ENCODE data around the gene UGT2A2. TPM values are rescaled to one million over a fixed set of nuclear protein-coding genes. Genes with fewer than 3 reads are reported as not detected.
"Not testable (repeated sequence)": the region's sequence is repeated elsewhere in the genome, so short reads cannot be mapped to it uniquely, and the experiment has no call there.

Gene UGT2A2
- total RNA-seq: not detected

- H3K4me3 Mint-ChIP-seq: no peak within 1 kb of the TSS
- ATAC-seq (no peak), DNase-seq (no peak)
- no peak within 1 kb of the TSS for H3K27ac Mint-ChIP-seq
- POLR2A ChIA-PET: no interaction called here
- no peaks in the 10 kb centered on the region for H3K9me3 Mint-ChIP-seq (ENCODE audit: insufficient read depth)
- no peaks in the 10 kb centered on the region for H3K4me1 Mint-ChIP-seq (ENCODE audit: low read depth)
- no peaks in the 10 kb centered on the region for H3K36me3 Mint-ChIP-seq (ENCODE audit: low read depth)
- H3K27me3 Mint-ChIP-seq (ENCODE audit: low read depth): no peaks in the 10 kb centered on the region
- CTCF ChIA-PET: no interaction called here
Observed at GRCh38 chr4:69639542-69639941, at the start of gene UGT2A2. Gene UGT2A2 (minus strand): TSS chr4:69639642. CDS start chr4:69639640, 2 bp downstream.

- Mint-ChIP-seq H3K27ac (no peak overlapping the region), H3K4me3 (no peak overlapping the region), H3K27me3 (ENCODE audit: low read depth) (peaks cover 2% of the 10 kb centered on the region), H3K9me3 (ENCODE audit: insufficient read depth) (no peaks in the 10 kb centered on the region), H3K4me1 (ENCODE audit: low read depth) (no peaks in the 10 kb centered on the region), H3K36me3 (ENCODE audit: low read depth) (no peaks in the 10 kb centered on the region)
- ATAC-seq: no peak
- no peak for DNase-seq
- ChIA-PET POLR2A (no interaction called here), CTCF (interaction anchor here (0.8 to 1.7 kb wide), 2 partner anchors 138 to 196 kb away, joined by 4 to 6 read pairs; no protein-coding TSS in a partner anchor)
Observed at GRCh38 chr4:69684804-69685203, 45.4 kb upstream of the UGT2A2 start.

DNA sequence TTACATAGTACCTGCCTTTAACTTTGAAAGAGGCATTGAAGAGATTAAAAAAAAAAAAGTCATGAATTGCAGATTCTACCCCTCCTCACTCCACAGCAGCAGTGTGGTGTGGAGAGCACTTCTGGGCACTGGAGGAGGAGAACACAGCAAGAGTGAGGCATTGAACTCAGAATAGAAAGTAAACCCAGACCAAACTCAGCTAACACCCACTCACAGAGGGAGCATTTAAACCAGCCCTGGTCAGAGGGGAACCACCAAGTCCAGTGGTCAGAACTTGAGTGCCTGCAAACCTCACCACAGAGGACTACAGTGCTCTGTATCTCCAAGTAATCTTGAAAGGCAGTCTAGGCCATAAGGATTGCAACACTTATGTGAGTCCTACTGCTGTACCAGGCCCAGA, 29.2 kb upstream of the UGT2A2 start:
- POLR2A ChIA-PET: no interaction called here
- H3K27ac Mint-ChIP-seq: no peak overlapping the region
- H3K27me3 Mint-ChIP-seq (ENCODE audit: low read depth): no peaks in the 10 kb centered on the region
- no peaks in the 10 kb centered on the region for H3K36me3 Mint-ChIP-seq (ENCODE audit: low read depth)
- CTCF ChIA-PET: no interaction called here
- H3K4me1 Mint-ChIP-seq (ENCODE audit: low read depth): no peaks in the 10 kb centered on the region
- ATAC-seq: no peak
- DNase-seq: no peak
- H3K4me3 Mint-ChIP-seq: no peak overlapping the region
- no peaks in the 10 kb centered on the region for H3K9me3 Mint-ChIP-seq (ENCODE audit: insufficient read depth)

GRCh38 chr4:69664009-69664408, 24.6 kb upstream of the UGT2A2 start:
- not testable (repeated sequence) for H3K36me3 Mint-ChIP-seq (ENCODE audit: low read depth); H3K27me3 Mint-ChIP-seq (ENCODE audit: low read depth); H3K9me3 Mint-ChIP-seq (ENCODE audit: insufficient read depth)

DNA sequence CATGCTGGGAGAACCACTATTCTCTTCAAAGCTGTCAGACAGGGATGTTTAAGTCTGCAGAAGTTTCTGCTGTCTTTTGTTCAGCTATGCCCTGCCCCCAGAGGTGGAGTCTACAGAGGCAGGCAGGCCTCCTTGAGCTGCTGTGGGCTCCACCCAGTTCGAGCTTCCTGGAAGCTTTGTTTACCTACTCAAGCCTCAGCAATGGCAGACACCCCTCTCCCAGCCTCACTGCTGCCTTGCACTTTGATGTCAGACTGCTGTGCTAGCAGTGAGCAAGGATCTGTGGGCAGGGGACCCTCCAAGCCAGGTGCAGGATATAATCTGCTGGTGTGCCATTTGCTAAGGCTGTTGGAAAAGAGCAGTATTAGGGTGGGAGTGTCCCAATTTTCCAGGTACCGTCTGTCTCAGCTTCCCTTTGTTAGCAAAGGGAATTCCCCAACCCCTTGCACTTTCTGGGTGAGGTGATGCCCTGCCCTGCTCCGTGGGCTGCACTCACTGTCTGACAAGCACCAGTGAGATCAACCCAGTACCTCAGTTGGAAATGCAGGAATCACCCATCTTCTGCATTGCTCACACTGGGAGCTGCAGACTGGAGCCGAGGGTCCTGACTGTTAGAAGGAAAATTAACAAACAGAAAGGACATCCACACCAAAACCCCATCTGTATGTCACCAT, 21.8 kb upstream of the UGT2A2 start:
- H3K27ac Mint-ChIP-seq; H3K4me3 Mint-ChIP-seq; CTCF ChIA-PET; H3K4me1 Mint-ChIP-seq (ENCODE audit: low read depth); H3K36me3 Mint-ChIP-seq (ENCODE audit: low read depth); H3K9me3 Mint-ChIP-seq (ENCODE audit: insufficient read depth); H3K27me3 Mint-ChIP-seq (ENCODE audit: low read depth); POLR2A ChIA-PET; ATAC-seq; DNase-seq: not testable (repeated sequence)

More at GRCh38 chr4:69664009-69664408, 24.6 kb upstream of the UGT2A2 start:
- H3K4me3 Mint-ChIP-seq; DNase-seq; POLR2A ChIA-PET; H3K4me1 Mint-ChIP-seq (ENCODE audit: low read depth); ATAC-seq; H3K27ac Mint-ChIP-seq; CTCF ChIA-PET: not testable (repeated sequence)

DNA sequence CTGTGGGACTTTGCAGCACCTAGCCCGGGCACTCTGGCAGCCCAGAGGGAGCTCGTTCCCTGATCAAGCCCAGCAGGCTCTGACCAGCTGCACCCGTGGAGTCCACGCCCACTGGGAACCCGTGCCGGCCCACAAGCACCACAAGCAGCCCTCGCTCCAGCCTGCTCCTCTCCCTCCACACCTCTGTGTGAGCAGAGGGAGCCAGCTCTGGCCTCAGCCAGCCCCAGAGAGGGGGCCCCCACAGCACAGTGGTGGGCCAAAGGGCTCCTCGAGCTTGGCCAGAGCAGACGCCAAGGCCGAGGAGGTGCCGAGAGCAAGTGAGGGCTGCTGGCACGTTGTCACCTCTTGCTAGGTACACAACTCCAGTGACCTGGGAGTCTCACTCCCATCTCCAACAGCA, 18.7 kb upstream of the UGT2A2 start:
- H3K9me3 Mint-ChIP-seq (ENCODE audit: insufficient read depth): peaks cover 3% of the 10 kb centered on the region
- H3K27ac Mint-ChIP-seq: no peak overlapping the region
- POLR2A ChIA-PET: no interaction called here
- no peaks in the 10 kb centered on the region for H3K36me3 Mint-ChIP-seq (ENCODE audit: low read depth)
- no peaks in the 10 kb centered on the region for H3K27me3 Mint-ChIP-seq (ENCODE audit: low read depth)
- DNase-seq (no peak), ATAC-seq (no peak)
- CTCF ChIA-PET: no interaction called here
- H3K4me3 Mint-ChIP-seq: no peak overlapping the region
- no peaks in the 10 kb centered on the region for H3K4me1 Mint-ChIP-seq (ENCODE audit: low read depth)

DNA sequence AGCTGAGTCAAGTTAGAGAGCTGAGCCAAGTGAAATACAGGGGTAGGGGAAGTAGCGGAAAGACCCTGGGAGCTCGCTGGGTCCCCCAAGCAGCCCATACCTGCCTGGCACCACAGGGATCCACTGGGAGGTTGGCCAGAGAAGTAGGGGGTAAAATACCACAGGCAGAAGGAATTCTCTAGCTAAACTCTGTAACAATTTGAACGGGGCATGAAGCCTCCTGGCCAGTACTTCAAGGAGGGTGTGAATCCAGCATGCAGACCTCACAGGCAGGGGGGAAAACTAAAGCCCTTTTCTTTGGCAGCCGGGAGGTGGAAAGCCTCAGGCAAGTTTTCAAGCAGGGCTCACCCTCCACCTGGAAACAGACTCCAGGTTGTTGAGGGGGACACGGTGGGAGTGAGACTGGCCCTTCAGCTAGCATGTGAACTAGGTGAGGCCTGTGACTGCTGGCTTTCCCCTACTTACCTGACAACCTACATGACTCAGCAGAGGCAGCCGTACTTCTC, 17.3 kb upstream of the UGT2A2 start:
- ChIA-PET CTCF (no interaction called here), POLR2A (no interaction called here)
- DNase-seq (no peak), ATAC-seq (no peak)
- H3K4me3 Mint-ChIP-seq: no peak overlapping the region
- no peaks in the 10 kb centered on the region for H3K36me3 Mint-ChIP-seq (ENCODE audit: low read depth)
- no peaks in the 10 kb centered on the region for H3K9me3 Mint-ChIP-seq (ENCODE audit: insufficient read depth)
- H3K4me1 Mint-ChIP-seq (ENCODE audit: low read depth): no peaks in the 10 kb centered on the region
- H3K27me3 Mint-ChIP-seq (ENCODE audit: low read depth): no peaks in the 10 kb centered on the region
- H3K27ac Mint-ChIP-seq: no peak overlapping the region

DNA sequence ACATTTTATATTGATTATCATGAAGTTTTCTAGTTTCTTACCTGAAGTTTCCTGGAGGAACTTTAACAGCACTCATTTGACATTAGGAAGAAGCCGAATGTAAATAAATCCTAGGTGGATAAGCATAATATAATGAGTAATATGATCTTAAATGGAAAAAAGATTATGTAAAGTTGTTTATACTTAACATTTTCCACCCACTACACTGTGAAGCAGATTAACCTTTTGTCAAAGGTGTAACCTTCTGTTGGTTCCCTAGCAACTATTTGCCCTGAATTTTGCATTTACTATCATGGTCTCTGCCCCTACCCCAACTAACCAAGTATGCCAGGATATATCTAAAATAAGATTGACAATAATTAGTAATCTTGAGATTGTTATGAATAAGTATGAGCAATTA, 13.7 kb upstream of the UGT2A2 start, which contains the start of gene UGT2A1:
TSS of gene UGT2A1 (minus strand) at position 101 of the 400 bp plus-strand sequence. CDS start 5,603 bp downstream, outside the sequence.
- ATAC-seq: no peak
- H3K4me1 Mint-ChIP-seq (ENCODE audit: low read depth): no peaks in the 10 kb centered on the region
- no peaks in the 10 kb centered on the region for H3K9me3 Mint-ChIP-seq (ENCODE audit: insufficient read depth)
- no peak for DNase-seq
- H3K27ac Mint-ChIP-seq: no peak within 1 kb of the TSS
- ChIA-PET POLR2A (no interaction called here), CTCF (no interaction called here)
- H3K27me3 Mint-ChIP-seq (ENCODE audit: low read depth): no peaks in the 10 kb centered on the region
- no peaks in the 10 kb centered on the region for H3K36me3 Mint-ChIP-seq (ENCODE audit: low read depth)
- H3K4me3 Mint-ChIP-seq: no peak within 1 kb of the TSS

DNA sequence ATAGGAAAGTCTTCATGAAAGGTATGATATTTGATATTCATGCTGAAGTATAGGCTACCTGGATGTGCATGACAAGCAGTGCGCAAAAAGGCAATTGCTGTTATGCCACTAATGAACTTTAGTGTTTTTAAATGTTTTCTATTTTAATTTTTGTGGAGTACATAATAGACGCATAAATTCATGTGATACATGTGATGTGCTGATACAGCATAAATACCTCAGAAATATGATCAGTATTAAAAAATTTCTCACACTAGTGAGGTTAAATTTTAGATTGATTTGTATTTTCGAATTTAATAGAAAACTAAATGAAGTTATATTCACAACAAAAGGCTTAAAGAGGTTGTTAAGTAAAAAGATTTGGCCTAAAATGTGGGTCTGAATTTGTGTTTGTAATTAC, 11.4 kb upstream of the UGT2A2 start:
- no peaks in the 10 kb centered on the region for H3K36me3 Mint-ChIP-seq (ENCODE audit: low read depth)

DNA sequence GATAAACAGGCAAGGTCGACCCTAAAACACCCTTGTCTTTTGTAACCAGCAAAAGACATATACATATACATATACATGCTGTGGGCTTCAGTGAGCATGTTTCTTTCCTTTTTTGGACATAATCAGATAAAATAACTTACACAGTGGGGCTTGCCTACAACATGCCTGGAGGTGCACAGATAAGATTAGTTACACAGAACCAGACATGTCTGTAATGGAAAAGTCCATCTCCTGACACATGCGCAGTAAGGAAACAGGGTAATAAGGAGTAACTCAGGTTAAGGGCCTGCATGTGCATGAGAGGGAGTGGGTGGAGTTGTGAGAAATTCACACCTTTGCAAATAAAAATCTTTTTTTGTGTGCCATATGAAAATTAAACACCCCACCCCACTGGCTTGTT, 10.2 kb upstream of the UGT2A2 start:
- POLR2A ChIA-PET: no interaction called here
- H3K4me3 Mint-ChIP-seq: no peak overlapping the region
- ATAC-seq (no peak), DNase-seq (no peak)
- H3K4me1 Mint-ChIP-seq (ENCODE audit: low read depth): no peaks in the 10 kb centered on the region
- CTCF ChIA-PET: no interaction called here
- H3K36me3 Mint-ChIP-seq (ENCODE audit: low read depth): no peaks in the 10 kb centered on the region
- H3K27ac Mint-ChIP-seq: no peak overlapping the region
- no peaks in the 10 kb centered on the region for H3K27me3 Mint-ChIP-seq (ENCODE audit: low read depth)
- H3K9me3 Mint-ChIP-seq (ENCODE audit: insufficient read depth): no peaks in the 10 kb centered on the region

More for the DNA sequence above, 11.4 kb upstream of the UGT2A2 start:
- DNase-seq (no peak), ATAC-seq (no peak)
- H3K27me3 Mint-ChIP-seq (ENCODE audit: low read depth): no peaks in the 10 kb centered on the region
- ChIA-PET CTCF (no interaction called here), POLR2A (no interaction called here)
- no peak overlapping the region for H3K4me3 Mint-ChIP-seq
- H3K4me1 Mint-ChIP-seq (ENCODE audit: low read depth): no peaks in the 10 kb centered on the region
- H3K9me3 Mint-ChIP-seq (ENCODE audit: insufficient read depth): no peaks in the 10 kb centered on the region
- H3K27ac Mint-ChIP-seq: no peak overlapping the region

DNA sequence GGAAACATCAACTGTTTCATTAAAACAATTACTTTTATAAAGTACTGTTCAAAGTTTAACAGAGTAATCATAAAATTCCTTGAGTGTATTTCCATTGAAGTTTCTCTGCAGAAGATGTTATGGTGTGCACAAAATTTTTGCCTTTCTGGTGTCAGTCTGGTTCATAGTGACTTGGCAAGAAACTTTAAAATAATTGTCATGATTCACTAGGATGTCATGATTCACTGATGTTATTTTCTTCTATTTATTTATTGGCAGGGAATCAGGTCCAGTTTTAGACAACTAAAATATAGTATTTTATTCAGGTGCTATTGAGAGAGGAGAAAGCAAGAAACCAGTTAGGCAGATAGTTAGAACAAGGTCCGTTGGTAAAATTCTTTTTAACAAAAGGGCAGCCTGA, 9.8 kb upstream of the UGT2A2 start:
- CTCF ChIA-PET: no interaction called here
- no peak overlapping the region for H3K4me3 Mint-ChIP-seq
- H3K4me1 Mint-ChIP-seq (ENCODE audit: low read depth): no peaks in the 10 kb centered on the region
- no peak for DNase-seq
- no peak for ATAC-seq
- no peaks in the 10 kb centered on the region for H3K36me3 Mint-ChIP-seq (ENCODE audit: low read depth)
- H3K27ac Mint-ChIP-seq: no peak overlapping the region
- H3K9me3 Mint-ChIP-seq (ENCODE audit: insufficient read depth): no peaks in the 10 kb centered on the region
- POLR2A ChIA-PET: no interaction called here
- no peaks in the 10 kb centered on the region for H3K27me3 Mint-ChIP-seq (ENCODE audit: low read depth)

- DNase-seq (no peak), ATAC-seq (no peak)
- POLR2A ChIA-PET: no interaction called here
- H3K36me3 Mint-ChIP-seq (ENCODE audit: low read depth): no peaks in the 10 kb centered on the region
- H3K4me3 Mint-ChIP-seq: no peak overlapping the region
- no peaks in the 10 kb centered on the region for H3K4me1 Mint-ChIP-seq (ENCODE audit: low read depth)
- no peak overlapping the region for H3K27ac Mint-ChIP-seq
- CTCF ChIA-PET: no interaction called here
- H3K27me3 Mint-ChIP-seq (ENCODE audit: low read depth): no peaks in the 10 kb centered on the region
- no peaks in the 10 kb centered on the region for H3K9me3 Mint-ChIP-seq (ENCODE audit: insufficient read depth)
Observed at GRCh38 chr4:69642961-69643360, 3.5 kb upstream of the UGT2A2 start.

DNA sequence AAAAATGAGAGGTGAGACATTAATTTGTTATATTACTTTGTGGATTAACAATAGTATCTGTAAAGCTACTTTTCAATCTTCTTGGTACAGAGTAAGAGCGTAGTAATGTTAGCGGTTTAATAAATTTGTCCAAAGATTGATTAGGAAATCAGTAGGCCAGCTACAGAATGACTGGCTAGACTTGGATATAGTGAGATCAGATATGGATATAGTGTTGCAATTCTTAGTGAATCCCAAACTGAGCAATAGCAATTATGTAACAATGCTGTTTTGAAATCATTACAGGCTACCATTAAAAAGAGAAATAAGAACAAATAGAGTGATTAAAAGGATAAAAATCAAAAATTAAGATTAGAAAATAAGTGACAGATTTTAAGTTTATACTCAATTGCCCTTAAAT, 847 bp upstream of the UGT2A2 start:
- Mint-ChIP-seq H3K4me1 (ENCODE audit: low read depth) (no peaks in the 10 kb centered on the region), H3K4me3 (no peak overlapping the region), H3K36me3 (ENCODE audit: low read depth) (no peaks in the 10 kb centered on the region), H3K9me3 (ENCODE audit: insufficient read depth) (no peaks in the 10 kb centered on the region), H3K27ac (no peak overlapping the region), H3K27me3 (ENCODE audit: low read depth) (no peaks in the 10 kb centered on the region)
- no peak for DNase-seq
- ATAC-seq: no peak
- CTCF ChIA-PET: no interaction called here
- POLR2A ChIA-PET: no interaction called here
